GM18907 (cell line): ENCODE measurements around the gene DPF1.

Experiments used
- ATAC-seq: cut with Tn5 transposase; IDR thresholded peaks from one replicate; pipeline ENCODE4 v1.9.1; 2021; ENCODE audit warnings: mild to moderate bottlenecking, moderate library complexity; ENCODE audit not compliant: unreplicated experiment

The DPF1 gene

DNA sequence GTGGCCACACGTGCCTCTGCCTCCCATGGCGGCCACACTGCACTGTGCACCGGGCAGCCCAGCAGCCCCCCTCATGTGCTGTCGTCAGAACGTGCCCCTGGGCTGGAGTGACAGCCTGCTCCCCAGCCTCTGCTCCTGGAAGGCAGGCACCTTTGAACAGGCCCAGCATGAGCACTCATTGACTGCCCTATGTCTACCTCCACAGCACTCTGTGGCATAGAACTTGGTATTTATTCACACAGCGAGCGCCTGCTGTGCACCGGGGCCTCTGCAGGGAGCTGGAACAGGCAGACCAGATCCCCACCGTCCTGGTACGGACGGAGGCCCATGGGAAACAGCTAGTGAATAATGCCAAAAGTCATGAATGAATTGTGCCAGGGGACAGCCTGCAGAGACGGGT, 53.7 kb downstream of the DPF1 start:
- no peak for ATAC-seq

DNA sequence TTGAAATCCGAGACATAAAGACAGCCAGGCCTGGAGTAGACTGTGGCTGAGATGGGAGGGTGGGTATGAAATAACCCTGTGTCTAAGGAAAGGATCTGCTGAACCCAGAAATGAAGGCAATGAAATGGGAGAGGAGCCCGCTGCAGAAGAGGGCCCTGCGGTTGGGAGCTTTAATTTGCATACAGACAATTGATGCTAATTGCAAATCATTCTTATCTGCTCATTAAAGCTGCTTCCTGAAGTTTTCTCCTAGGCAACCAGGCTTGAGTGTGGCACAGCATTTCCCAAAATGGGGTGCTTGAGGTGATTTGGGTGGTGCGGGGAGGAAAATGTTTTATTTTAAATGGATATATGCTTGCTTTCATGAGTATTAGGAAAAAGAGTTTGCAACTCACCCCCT, 55.4 kb downstream of the DPF1 start:
- no peak for ATAC-seq

DNA sequence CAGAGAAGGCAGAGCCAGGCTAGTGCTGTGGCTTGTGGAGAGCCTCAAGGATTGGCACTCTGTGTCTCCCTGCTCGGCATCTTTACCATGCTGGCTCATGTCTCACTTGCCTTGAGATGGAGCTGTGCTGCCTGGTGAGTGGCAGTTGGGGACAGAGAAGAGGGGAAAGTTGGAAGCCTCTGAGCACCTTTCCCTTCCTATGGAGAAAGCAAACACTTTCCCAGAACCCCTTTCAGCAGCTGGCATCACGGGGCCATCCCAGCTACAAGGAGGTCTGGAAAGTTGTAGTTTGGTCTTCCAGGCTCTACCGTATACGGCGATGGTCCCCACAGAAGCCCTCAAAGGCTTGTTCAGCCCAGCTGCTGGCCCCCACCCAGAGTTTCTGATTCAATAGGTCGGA, 58.7 kb downstream of the DPF1 start:
- no peak for ATAC-seq

DNA sequence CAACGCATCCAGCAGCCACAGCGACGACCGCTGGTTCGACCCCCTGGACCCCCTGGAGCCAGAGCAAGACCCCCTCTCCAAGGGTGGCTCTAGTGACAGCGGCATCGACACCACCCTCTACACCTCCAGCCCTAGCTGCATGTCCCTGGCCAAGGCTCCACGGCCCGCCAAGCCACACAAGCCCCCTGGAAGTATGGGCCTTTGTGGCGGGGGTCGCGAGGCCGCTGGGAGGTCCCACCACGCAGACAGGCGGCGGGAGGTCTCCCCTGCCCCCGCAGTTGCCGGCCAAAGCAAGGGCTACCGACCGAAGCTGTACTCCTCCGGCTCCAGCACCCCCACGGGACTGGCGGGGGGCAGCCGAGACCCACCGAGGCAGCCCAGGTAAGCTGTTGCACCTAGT, 59.5 kb downstream of the DPF1 start:
- no peak for ATAC-seq

DNA sequence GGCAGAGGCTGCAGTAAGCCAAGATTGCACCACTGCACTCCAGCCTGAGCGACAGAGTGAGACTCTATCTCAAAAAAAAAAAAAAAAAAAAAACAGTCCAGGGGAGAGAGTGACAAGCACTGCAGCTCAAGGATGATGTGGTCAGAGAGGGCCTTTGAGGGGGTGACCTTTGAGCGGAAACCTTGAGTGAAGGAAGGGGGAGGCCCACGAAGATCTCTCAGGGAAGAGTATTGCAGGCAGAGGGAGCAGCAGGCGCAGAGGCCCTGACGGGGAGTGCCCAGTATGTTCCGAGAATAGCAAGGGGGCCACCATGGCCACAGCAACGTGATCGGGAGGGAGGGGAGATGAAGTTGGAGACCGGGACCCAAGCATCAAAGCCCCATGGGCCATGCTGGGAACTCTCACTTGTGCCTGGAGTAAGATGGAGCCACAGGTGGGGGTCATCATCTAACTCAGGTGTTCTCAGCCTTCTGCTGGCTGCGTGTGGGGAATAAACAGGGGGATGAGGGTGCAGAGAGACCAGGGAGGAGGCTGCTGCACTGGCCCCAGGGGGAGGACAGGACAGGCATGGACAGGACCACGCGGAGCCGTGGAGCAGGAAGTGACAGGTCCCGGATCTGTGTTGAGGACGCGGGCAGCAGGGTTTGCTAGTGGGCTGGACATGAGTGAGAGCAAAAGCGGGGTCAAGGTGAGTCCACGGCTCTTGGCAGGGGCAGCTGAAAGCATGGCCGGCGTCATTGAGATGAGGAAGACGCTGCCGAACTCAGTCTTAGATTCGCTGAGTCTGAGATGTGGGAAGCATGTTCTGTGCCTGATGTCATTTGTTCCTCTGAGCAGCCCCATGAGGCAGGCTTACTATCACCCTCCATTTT, 60.4 kb downstream of the DPF1 start:
- ATAC-seq = no peak

DNA sequence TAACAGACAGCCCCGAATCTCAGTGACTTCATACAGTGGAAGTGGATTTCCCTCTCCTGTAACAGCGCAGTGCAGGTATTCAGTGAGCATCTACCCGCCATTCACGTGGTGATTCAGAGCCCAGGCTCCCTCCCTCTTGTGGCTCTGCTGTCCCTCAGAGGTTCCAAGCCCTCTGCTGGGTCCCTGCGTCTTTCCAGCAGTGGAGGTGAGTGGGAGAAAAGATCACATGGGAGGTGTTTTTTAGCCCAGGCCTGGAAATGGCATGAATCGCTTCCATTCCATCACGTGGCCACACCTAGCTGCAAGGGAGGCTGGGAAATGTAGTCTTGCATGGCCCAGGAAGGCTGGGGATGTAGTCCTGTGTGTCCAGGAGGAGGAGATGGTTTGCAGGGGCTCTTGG, 61.4 kb downstream of the DPF1 start:
- ATAC-seq = no peak

DNA sequence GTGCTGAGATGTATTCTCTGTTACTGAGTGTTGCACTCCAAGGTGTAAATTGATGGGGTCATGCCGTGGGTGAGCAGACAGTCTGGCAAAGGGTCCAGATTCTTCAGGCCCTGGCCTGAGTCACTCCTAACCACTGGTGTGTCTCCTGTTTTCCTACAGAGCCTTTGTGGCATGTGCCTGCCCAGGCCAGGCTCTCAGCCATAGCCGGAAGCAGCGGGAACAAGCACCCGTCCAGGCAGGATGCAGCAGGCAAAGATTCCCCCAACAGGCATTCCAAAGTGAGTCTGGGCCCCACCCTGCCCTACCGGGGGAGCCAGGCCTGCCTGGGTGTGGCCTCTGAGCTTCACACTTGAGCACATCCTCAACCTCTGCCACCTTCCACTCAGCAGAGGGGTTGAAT, 61.9 kb downstream of the DPF1 start:
- no peak for ATAC-seq
